GM18499 (cell line): Measurements from ENCODE around the gene RAVER2.
"Not testable (repeated sequence)": the region's sequence is repeated elsewhere in the genome, so short reads cannot be mapped to it uniquely, and the experiment has no call there.

Source experiments
- ATAC-seq: cut with Tn5 transposase; IDR thresholded peaks from one replicate; pipeline ENCODE4 v1.9.1; 2021; ENCODE audit warnings: moderate number of reproducible peaks; ENCODE audit not compliant: insufficient read depth, unreplicated experiment

RAVER2 gene

DNA sequence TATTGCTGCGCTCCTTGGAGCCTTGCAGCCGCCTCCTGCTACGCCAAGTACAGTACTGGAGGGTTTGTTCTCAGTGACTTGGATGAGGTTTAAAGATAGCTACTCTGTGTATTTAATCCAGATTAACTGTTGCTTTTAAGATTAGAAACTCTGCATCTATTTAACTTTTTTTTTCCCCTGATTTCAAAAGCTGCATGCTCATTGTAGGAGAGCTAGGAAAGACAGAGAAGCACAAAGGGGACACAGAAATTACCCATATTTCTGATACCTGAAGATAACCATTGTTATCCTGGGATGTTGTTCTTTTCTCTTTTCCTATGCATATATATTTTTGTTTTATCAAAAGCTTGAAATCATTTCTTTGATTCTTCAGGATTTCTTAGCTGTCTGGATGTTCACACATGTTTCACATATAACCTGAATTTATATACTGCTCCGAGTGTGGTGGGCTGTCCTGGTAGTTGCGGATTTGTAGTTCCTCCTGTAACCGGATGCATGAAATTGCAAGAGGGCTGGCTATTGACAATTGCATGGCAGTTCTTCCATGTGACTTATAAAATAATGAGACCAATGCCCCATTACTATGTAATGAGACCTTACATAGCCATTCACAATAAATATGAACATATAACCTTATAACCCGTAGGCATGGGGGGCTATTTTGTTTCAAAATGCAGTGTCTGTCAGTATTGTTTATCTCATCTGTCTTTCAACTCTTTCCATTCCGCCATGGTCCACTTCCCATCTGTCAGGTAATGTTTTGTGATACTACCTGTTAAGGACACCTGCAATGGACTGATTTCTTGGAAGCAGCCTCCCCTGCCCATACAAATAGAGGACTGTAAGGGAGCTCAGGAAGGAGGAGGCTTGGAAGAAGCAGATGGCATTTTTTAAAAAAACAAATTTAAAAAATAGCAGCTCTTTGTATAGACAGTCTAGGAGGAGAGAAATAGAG lies 1.4 kb downstream of the RAVER2 start:
- no peak for ATAC-seq

DNA sequence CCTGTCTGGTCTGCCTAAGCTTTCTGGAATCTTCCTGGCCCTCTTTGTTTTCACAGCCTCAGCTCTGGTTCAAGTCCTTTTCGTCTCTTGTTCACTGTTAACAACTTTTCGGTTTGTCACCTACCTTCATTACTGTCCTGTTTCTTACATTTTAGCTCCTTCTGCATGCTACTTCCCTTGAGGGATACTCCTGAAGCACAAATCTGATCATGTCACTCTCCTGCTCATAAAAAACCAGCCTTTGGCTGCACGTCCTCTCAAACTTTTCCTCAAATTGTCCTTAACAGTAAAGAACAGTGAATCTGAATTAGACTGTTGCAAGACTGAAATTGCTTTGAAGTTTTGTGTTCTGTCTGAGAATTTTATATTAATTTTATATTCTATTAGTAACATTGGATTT lies 3.3 kb downstream of the RAVER2 start:
- ATAC-seq = no peak

DNA sequence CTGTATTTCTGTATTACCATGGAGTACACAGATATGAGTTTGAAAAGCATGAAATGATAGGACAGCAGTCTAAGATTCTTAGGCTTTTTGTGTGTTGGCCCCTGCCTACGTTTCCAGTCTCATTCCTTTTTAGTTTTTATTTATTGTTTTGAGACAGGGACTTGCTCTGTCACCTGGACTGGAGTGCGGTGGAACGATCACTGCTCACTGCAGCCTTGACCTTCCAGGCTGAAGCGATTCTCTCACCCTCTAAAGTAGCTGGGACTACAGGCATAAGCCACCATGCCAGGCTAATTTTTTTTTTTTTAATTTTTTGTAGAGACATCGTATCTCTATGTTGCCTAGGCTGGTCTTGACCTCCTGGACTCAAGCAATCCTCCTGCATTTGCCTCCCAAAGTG lies 3.8 kb downstream of the RAVER2 start:
- ATAC-seq = no peak

DNA sequence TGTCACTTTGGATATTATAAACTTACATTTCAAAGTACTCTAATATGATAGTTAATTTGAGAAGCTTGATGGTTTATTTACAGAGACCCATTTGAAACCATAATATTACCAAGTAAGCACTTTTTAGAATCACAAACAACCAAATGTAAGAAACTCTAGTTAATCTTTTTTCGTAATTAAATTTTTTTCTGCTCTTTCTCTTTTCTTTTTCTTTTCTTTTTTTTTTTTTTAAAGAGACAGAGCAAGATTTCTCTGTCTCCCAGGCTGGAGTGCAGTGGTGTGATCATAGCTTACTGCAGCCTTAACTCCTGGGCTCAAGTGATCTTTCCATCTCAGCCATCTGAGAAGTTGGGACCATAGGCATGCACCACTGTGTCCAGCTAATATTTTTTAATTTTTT lies 5.2 kb downstream of the RAVER2 start:
- no peak for ATAC-seq

DNA sequence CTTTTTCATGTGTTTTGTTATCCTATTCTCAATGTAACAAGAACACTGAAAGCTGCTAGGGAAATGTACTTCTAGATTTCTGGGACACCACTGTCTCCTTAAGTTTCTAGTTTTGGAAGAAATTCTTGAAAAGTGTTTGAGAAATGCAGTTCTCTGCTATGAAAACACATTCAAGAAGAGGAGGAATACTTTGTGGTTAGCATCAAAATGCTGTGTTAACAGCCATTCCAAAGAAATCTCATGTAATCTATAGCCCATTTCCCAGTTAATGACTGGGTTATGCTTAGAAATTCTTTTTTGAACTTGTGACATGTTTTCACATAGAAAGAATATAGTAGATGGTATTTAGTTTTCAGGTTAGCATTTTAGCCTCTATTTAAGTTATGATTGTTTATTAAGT lies 6.0 kb downstream of the RAVER2 start:
- ATAC-seq = no peak

DNA sequence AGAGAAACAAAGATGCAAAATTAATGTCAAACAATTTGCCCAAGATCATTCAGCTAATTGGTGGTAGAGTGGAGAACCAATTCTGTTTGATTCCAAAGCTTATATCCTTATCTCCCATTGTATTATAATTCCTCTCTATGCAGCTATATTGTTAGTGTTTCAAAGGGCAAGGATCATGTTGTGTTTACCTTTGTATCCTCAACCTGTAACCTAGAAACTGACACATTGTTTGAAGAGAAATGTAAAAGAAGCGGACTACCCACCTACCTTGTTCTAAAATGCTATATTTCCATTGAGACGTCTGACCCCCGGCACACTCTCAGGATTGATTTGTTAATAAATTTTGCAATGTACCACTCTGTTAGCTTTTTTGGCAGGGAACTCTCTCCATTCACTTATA lies 9.3 kb downstream of the RAVER2 start:
- ATAC-seq = no peak

DNA sequence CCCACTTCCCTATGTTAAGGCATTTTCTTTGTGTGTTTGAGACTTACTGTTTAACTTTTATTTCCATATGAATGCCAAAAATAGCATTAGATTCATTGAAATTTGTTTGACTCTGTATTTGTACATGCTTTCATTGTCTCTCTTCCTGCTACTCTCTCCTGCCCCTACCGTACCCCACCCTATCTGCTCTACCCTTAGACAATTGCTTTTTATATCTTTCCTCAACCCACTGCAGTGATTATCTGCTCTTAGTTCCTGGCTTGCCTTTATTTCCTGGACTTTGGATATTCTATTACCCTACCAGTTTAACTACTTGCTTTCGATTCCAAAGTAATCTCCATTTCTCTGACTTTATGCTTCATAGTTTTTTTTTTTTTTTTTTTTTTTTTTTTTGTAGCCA lies 10.5 kb downstream of the RAVER2 start:
- ATAC-seq = no peak

DNA sequence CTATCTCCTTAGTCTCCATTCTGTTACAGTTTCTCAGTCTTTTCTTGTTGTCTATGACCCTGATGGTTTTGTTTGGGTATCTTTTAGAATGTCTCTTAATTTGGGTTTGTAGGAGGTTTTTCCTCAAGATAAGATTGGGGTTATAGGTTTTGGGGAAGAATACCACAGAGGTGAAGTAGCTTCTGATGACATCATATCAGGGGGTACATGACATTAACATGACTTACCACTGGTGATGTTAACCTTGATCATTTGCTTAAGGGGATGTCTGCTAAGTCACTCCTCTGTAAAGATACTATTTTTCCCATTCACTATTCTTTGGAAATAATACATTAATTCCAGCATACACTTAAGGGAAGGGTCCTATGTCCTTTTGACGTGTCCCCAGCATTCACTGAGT lies 11.9 kb downstream of the RAVER2 start:
- no peak for ATAC-seq

DNA sequence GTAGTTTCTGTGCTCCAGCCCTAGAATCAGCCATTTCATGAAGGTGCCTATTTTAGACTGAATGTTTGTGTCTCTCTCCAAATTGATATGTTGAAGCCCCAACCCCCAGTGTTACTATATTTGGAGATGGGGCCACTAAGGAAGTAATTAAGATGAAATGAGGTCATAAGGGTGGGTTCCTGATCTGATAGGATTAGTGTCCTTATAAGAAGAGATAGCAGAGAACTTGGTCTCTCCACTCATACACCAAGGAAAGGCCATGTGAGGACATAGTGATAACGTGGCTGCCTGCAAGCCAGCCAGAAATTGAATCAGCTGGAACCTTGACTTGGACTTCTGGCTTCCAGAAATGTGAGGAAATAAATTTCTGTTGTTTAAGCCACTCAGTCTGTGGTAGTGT lies 12.3 kb downstream of the RAVER2 start:
- no peak for ATAC-seq

DNA sequence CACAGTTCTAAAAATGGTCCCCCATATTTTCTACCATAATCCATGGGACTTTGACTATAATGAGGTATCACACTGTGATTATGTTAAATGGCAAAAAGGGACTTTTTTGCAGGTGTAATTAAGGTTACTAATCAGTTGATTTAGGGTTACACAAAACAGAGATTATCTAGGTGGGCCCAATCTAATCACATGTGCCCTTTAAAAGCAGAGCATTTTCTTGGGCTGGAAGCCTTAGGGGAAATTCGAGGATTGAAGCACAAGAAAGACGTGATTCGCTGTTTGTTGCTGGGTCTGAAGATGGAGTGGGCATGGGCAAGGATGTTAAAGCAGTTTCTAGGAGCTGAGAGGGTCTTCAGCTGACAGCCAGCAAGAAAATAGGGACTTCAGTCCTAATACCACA lies 13.4 kb downstream of the RAVER2 start:
- ATAC-seq = no peak

DNA sequence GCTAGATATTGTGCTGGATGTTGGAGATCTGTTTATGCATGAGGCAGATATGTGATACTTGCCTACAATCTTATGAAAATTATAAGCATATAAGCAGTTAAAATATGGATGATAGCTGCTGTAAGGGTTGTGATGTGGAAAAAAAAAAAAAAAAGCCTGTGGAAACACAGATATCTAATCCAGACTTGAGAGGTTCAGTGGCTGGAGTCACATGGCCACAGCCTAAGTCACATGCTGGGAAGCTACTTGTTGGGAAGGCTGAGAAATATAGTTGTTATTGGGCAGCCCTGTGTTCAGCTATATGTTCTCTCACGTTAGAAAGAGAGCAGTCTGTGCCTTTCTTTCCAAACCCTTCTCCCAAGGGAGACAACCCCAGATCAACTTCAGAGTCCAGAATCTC lies 15.1 kb downstream of the RAVER2 start:
- ATAC-seq = no peak

DNA sequence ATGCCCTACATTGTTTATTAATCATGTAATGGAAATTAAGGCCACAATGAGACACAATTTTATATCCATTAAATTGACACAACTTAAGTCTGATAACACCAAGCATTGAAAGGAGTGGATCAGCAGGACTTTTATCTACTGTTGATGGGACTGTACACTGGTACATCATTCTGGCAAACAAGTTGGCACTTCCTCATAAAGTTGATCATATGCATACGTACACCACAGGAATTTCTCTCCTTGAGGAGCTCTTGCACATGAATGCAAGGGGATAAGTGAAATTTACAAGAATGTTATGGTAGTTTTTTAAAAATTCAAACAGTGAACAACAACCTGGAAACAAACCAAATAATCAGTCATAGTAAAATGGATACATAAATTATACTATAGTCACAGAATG lies 20.1 kb downstream of the RAVER2 start:
- no peak for ATAC-seq

DNA sequence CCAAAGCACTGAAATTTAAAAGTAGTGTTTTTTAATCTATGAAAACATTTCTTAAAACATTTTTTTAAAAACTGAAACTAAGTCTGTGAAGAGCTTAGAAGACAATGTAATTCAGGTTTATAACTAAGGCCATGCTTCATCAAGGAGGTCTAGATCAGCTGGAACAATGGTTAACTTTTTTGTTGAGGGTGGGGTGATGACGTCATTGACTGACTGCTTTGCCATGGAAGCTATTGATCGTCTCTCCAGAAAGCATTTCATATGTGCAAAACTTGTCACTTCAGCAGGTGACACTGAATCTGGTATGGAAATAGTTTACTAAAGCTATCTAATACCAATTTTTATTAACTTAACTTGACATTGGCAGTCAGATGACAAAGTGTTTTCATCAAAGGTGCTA lies 21.0 kb downstream of the RAVER2 start:
- no peak for ATAC-seq

DNA sequence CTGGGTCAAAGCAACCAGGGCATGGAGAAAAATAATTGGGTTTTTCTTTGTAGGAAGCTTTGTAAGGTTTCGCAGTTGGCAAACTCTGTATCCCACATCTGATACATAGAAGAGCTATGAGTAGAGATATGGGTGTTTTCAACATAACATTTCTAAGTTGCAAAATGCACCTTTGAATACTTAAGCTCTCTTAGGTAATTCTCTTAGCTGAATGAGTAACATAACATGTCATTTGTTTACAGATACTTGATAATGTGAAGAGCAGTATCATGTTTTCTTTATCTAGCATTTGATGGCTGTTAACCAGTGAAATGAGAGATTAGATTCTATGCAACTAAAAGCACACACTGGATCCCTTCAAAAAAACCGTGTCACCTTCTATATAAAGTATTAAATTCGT lies 21.6 kb downstream of the RAVER2 start:
- ATAC-seq = no peak

DNA sequence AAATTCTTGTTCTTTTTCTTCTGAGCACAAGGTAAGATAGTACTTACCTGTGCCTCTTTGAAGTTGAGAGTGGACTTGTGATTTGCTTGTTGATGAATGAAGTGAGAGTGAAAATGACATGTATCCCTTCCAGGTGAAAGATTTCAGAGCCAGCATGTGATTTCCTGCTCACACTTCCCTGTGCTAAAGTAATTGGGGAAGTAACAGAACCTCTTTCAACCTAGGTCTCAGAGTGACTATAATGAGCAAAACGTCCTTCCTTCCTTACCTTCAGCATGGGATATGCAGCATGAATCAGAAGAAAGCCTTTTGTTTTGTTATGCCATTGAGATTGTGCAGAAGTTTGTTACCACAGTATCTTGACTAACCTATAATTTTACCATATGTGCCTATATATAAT lies 24.6 kb downstream of the RAVER2 start:
- no peak for ATAC-seq

DNA sequence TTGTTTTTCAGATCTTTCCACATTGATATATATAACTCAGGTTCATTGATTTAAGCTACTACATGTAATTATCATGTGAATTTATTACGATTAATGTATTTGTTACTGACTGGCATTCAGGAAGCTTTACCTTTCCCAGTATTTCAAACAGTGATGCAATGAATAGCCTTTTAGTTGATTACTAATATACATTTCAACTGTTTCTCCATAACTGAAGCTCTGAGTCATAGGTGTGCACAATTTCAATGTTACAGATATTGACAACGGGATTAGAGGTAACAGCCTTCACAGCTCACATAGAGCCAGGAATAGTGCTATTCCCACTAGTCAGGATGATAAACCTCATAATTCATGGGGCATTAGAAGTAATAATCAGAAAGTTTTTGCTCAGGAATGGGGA lies 25.1 kb downstream of the RAVER2 start:
- no peak for ATAC-seq

DNA sequence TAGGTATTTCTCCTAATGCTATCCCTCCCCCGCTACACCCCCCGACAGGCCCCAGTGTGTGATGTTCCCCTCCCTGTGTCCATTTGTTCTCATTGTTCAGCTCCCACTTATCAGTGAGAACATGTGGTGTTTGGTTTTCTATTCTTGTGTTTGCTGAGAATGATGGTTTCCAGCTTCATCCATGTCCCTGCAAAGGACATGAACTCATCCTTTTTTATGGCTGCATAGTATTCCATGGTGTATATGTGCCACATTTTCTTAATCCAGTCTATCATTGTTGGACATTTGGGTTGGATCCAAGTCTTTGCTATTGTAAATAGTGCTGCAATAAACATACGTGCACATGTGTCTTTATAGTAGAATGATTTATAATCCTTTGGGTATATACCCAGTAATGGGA lies 28.4 kb downstream of the RAVER2 start:
- not testable (repeated sequence) for ATAC-seq

DNA sequence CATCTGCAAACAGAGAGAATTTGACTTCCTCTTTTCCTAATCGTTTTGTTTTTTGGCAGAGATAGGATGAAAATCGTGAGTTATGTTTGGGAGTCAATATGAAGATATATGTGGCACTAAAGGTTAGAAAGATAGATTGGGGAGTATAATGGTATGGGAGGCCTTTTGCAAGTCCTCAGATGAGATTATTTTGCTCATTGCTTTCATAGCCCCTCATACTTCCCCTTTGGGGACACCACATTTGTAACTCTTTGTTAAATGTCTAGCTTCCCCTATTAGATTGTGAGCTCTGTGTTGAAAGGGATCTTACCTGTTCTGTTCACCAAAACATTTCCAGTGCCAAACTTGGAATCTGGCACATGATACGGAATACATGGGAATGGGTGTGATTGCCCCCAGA lies 30.2 kb downstream of the RAVER2 start:
- no peak for ATAC-seq

DNA sequence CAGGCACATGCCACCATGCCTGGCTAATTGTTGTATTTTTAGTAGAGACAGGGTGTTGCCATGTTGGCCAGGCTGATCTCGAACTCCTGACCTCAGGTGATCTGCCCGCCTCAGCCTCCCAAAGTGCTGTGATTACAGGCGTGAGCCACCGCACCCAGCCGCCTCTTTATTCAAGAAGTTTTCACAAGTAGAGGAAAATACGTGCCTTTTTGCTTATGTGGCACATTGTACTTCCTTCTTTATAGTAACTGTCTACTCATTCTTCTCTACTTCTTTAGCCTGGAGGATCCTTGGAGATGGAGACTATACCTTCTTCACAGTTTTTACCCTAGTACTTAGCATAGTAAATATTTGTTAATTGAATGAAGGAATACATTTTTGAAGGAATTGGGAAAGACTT lies 37.2 kb downstream of the RAVER2 start:
- ATAC-seq = not testable (repeated sequence)

DNA sequence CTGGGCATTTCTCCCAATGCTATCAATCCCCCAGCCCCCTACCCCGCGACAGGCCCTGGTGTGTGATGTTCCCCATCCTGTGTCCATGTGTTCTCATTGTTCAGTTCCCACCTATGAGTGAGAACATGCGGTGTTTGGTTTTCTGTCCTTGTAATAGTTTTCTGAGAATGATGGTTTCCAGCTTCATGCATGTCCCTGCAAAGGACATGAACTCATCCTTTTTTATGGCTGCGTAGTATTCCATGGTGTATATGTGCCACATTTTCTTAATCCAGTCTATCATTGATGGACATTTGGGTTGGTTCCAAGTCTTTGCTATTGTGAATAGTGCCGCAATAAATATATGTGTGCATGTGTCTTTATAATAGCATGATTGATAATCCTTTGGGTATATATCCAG lies 38.0 kb downstream of the RAVER2 start:
- not testable (repeated sequence) for ATAC-seq

DNA sequence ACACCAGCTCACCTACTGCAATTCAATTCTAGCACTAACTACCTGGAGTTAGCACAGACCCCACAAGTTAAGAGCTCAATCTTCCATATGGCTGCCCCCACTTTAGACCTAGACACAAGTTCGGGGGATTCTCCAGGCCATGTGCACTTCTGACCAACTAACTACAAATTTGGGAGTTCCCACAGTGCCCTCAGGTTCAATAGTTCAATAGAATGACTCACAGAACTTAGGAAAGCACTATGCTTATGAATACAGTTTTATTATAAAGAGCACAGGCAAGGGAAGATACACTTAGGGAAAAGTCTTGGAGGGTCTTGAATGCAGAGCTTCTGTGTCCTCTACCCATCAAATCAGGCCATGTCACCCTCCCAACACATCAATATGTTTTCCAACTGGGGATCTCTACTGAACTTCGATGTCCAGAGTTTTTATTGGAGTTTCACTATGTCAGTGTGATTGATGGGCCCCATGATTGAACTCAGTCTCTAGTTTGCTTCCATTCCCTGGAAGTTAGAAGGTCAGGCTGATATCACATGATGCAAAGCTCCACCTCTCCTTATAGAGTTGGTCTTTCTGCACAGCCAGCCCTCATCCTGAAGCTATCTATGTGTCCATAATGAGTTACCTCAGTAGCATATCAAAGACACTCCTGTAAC lies 46.1 kb downstream of the RAVER2 start:
- ATAC-seq = no peak

DNA sequence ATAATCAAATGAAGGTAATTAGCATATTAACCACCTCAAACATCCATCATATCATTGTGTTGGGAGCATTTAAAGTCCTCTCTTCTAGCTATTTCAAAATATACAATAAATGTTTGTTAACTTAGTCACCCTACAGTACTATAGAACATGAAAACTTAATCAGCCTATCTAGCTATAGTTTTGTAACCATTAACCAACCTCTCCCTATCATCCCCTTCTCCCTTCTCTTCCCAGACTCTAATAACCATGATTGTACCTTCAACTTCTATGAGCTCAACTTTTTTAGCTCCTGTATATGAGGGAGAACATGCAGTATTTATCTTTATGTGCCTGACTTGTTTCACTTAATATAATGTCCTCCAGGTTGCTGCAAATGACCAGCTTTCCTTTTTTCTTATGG lies 54.0 kb downstream of the RAVER2 start:
- ATAC-seq = no peak
